Measurements from ENCODE around the gene FBXL16. TPM values are rescaled to one million over a fixed set of nuclear protein-coding genes. Genes with fewer than 3 reads are reported as not detected.
A peak's percentile ranks its signal among the peaks of the same experiment; 100 is the strongest.

The FBXL16 gene
- total and polyA plus RNA-seq, 2 of the 13 experiments (the other 11 are each of a cell fraction or from before 2014, with no cell fraction given) = 0.22 to 2.0 TPM

DNA sequence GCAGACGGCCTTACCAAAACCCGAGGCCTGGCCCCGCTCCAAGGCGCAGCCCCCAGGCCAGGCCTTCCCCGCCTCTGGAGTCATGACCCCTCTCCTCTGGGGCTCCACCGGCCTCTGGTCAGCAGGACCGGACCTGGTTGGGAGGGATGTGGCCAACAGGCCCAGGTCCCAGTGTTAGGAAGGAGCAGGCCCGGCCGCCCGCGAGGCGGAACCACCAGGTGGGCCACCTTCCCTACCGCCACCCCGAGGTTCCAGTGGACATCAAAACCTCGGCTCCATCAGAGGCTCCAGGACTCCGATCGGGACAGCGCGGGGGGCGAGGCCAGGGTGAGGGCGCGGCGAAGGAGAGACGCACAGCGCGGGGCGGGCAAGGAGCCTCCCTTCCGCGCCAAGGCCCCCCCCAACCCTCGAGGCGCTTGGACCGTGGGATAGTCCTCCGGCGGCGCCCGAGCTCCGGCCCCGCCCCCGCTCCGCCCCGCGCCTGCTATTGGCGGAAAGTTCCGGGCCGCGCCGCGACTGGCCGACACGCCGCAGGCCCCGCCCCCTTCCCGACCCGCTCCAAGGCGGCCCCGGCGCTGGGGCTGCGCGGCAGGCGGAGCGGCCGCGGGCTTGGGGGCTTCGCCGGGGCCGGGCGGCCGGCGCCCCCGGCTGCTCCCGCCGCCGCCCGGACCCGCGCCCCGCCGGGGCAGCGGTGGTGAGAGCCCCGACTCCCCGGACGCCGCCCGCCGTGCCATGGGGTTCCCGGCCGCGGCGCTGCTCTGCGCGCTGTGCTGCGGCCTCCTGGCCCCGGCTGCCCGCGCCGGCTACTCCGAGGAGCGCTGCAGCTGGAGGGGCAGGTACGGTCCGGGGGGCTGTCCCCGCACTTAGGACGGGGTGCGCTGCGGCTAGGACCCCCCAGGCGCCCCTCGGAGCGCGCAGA is 9.2 kb upstream of the FBXL16 start, which contains the start of gene METRN:
METRN (plus strand) TSS at position 561 of the 919 bp plus-strand sequence; CDS start at position 733, 172 bp downstream.
- Histone ChIP-seq H3K27ac (ENCODE audit: extremely low read length, insufficient read depth, low read length) (peak within 1 kb of the TSS; percentile 45), H3K27me3 (ENCODE audit: control insufficient read depth in 1 of 2, insufficient read depth in 2 of 2, low read length in 2 of 2) (peaks cover 0 to 16% of the 10 kb centered on the region in 2 experiments; a peak in 3 of 5 replicates), H3K9me3 (ENCODE audit: low read length) (no peaks in the 10 kb centered on the region), H3K4me1 (ENCODE audit: insufficient read depth, low read length) (peaks cover 45% of the 10 kb centered on the region), H3K4me3 (replicated peaks in 1 of 3; ENCODE audit: insufficient read depth in 1 of 3, low read depth in 2 of 3, low read length in 3 of 3) (peak within 1 kb of the TSS; percentile 58 to 77 (median 66); a peak in 5 of 6 replicates), H3K9ac (ENCODE audit: insufficient read depth, low read depth, low read length) (peak within 1 kb of the TSS; percentile 54), H2AFZ (ENCODE audit: low read length) (no peak within 1 kb of the TSS), H3K79me2 (ENCODE audit: insufficient read depth, low read length) (peaks cover 3% of the 10 kb centered on the region), H3K36me3 (replicated peaks in 1 of 2; ENCODE audit: control insufficient read depth in 1 of 2, insufficient read depth in 2 of 2, low read length in 2 of 2) (no peaks in the 10 kb centered on the region), H4K20me1 (ENCODE audit: insufficient read depth, low read length) (peaks cover 5% of the 10 kb centered on the region), H3K4me2 (ENCODE audit: low read depth, low read length) (peak within 1 kb of the TSS; percentile 92)
- WGBS (ENCODE audit: low lambda C conversion rate) = 58% methylated on average over 4 of the region's 108 CpGs
- DNase-seq (ENCODE audit: low spot score) (peak; percentile 61), FAIRE-seq (no peak), ATAC-seq (peak; percentile 54)
- in situ Hi-C loops (cut with HindIII; ENCODE audit: extremely low pct_ligation_motif_present, low pct_unique_long_range_greater_than_20kb) = loop anchor here (5.0 kb wide), 1 partner anchor 72 kb away; the partner anchor contains the start of genes CHTF18 and RPUSD1
- ChIA-PET POLR2A (interaction anchor here (1.0 to 2.4 kb wide), 9 partner anchors 13 to 73 kb away, joined by 3 to 12 read pairs (median 3); partner anchors contain the start of genes CHTF18, CIAO3, HAGHL and MSLN), CTCF (ENCODE audit: low intra/inter-chr PET ratio, low total read pairs) (no interaction called here)
- no TSS peak for BruUV-seq (replicated peaks)
- intact Hi-C loops (cut with micrococcal nuclease; ENCODE audit: unreplicated experiment) = no loop called here
- TF ChIP-seq IKZF5 (CRISPR knock-in tag; IDR thresholded peaks at IDR 0.05) (no peak), ZNF496 (CRISPR knock-in tag; IDR thresholded peaks at IDR 0.05; ENCODE audit: insufficient replicate concordance) (no peak), ZNF136 (CRISPR knock-in tag; IDR thresholded peaks at IDR 0.05; ENCODE audit: low read depth) (no peak), ZNF883 (CRISPR knock-in tag; IDR thresholded peaks at IDR 0.05; ENCODE audit: not compliant biosample characterization) (peak; percentile 60), ZBTB42 (CRISPR knock-in tag; IDR thresholded peaks at IDR 0.05) (no peak), ZBTB26 (CRISPR knock-in tag; IDR thresholded peaks at IDR 0.05; ENCODE audit: borderline replicate concordance) (0 out of 2 replicates have a peak, but pooled peaks have one; percentile 29), BRD4 (CRISPR knock-in tag; IDR thresholded peaks at IDR 0.05) (no peak), PITX1 (CRISPR knock-in tag; IDR thresholded peaks at IDR 0.05) (peak; percentile 48; the same call in 1 of the 2 replicates), ZNF430 (CRISPR knock-in tag; IDR thresholded peaks at IDR 0.05) (0 out of 2 replicates have a peak, but pooled peaks have one; percentile 33), TFDP1 (CRISPR knock-in tag; IDR thresholded peaks at IDR 0.05; ENCODE audit: borderline replicate concordance) (peak; percentile 83), ZNF788 (CRISPR knock-in tag; IDR thresholded peaks at IDR 0.05; ENCODE audit: borderline replicate concordance) (no peak; the same call in 1 of the 2 replicates), GABPB1 (CRISPR knock-in tag; IDR thresholded peaks at IDR 0.05) (peak; percentile 54; the same call in 1 of the 2 replicates), ZNF570 (CRISPR knock-in tag; IDR thresholded peaks at IDR 0.05; ENCODE audit: borderline replicate concordance) (no peak), NCOR1 (IDR thresholded peaks at IDR 0.05; ENCODE audit: borderline replicate concordance, low read length) (0 out of 2 replicates have a peak, but pooled peaks have one; percentile 20), SMARCC2 (IDR thresholded peaks at IDR 0.05) (no peak), ZNF777 (CRISPR knock-in tag; IDR thresholded peaks at IDR 0.05) (no peak; the same call in none of the 2 replicates)
- TF ChIP-seq, protein P1, sequence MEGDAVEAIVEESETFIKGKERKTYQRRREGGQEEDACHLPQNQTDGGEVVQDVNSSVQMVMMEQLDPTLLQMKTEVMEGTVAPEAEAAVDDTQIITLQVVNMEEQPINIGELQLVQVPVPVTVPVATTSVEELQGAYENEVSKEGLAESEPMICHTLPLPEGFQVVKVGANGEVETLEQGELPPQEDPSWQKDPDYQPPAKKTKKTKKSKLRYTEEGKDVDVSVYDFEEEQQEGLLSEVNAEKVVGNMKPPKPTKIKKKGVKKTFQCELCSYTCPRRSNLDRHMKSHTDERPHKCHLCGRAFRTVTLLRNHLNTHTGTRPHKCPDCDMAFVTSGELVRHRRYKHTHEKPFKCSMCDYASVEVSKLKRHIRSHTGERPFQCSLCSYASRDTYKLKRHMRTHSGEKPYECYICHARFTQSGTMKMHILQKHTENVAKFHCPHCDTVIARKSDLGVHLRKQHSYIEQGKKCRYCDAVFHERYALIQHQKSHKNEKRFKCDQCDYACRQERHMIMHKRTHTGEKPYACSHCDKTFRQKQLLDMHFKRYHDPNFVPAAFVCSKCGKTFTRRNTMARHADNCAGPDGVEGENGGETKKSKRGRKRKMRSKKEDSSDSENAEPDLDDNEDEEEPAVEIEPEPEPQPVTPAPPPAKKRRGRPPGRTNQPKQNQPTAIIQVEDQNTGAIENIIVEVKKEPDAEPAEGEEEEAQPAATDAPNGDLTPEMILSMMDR (CRISPR knock-in tag; IDR thresholded peaks at IDR 0.05) = peak; percentile 15; the same call in 1 of the 2 replicates
